Renal cortical epithelial cell (primary cell): ENCODE results near the gene NUCB1. TPM values are rescaled to one million over a fixed set of nuclear protein-coding genes. Genes with fewer than 3 reads are reported as not detected.
A peak's percentile ranks its signal among the peaks of the same experiment; 100 is the strongest.
"Not testable (repeated sequence)": the region's sequence is repeated elsewhere in the genome, so short reads cannot be mapped to it uniquely, and the experiment has no call there.

Experiments used
- DNase-seq: peaks from one replicate; pipeline ENCODE4 v3.0.0-alpha.2; 2011; ENCODE audit warnings: low read depth
- total RNA-seq: library from RNA; depleted of rRNA; stranded (reverse); fragments of >200 nt; gene quantifications from 2 replicates; pipeline ENCODE4 v1.2.3, GENCODE V29; 2014

The NUCB1 gene
- total RNA-seq, 1 donor from 2014 or later = 287 TPM

GRCh38 chr19:48905664-48906063 is 5.6 kb downstream of the NUCB1 start:
- no peak for DNase-seq

GRCh38 chr19:48906324-48906723 is 6.2 kb downstream of the NUCB1 start:
- no peak for DNase-seq

- no peak for DNase-seq
Observed at GRCh38 chr19:48907671-48908070, 7.6 kb downstream of the NUCB1 start.

GRCh38 chr19:48909424-48910077 is 9.4 kb downstream of the NUCB1 start:
- not testable (repeated sequence) for DNase-seq

GRCh38 chr19:48910803-48911202 is 10.7 kb downstream of the NUCB1 start:
- no peak for DNase-seq

GRCh38 chr19:48913114-48913889 is 13.2 kb downstream of the NUCB1 start:
- no peak for DNase-seq

GRCh38 chr19:48914181-48914580 is 14.1 kb downstream of the NUCB1 start:
- DNase-seq = no peak

GRCh38 chr19:48915757-48916156 is 15.6 kb downstream of the NUCB1 start:
- DNase-seq = no peak

- no peak for DNase-seq
Observed at GRCh38 chr19:48918071-48918470, 18.0 kb downstream of the NUCB1 start.

GRCh38 chr19:48918801-48919247 is 18.7 kb downstream of the NUCB1 start:
- no peak for DNase-seq

GRCh38 chr19:48919271-48919670 is 19.2 kb downstream of the NUCB1 start:
- DNase-seq = not testable (repeated sequence)

- DNase-seq = no peak
Observed at GRCh38 chr19:48920949-48921348, 20.8 kb downstream of the NUCB1 start.

GRCh38 chr19:48921721-48922500 is 21.8 kb downstream of the NUCB1 start:
- no peak for DNase-seq

GRCh38 chr19:48922548-48923490 is 22.7 kb downstream of the NUCB1 start:
- DNase-seq = no peak

GRCh38 chr19:48925240-48925843 is 25.2 kb downstream of the NUCB1 start:
- DNase-seq = peak; percentile 74

- DNase-seq = not testable (repeated sequence)
Observed at GRCh38 chr19:48925890-48926289, 25.8 kb downstream of the NUCB1 start.

GRCh38 chr19:48926909-48927308 is 26.8 kb downstream of the NUCB1 start:
- peak; percentile 96 for DNase-seq

GRCh38 chr19:48927692-48928091 is 27.6 kb downstream of the NUCB1 start:
- DNase-seq = not testable (repeated sequence)

GRCh38 chr19:48928164-48929025 is 28.3 kb downstream of the NUCB1 start:
- no peak for DNase-seq

GRCh38 chr19:48933382-48933932 is 33.3 kb downstream of the NUCB1 start, which contains the start of gene DHDH:
DHDH (plus strand) TSS chr19:48933699; CDS start chr19:48933722, 23 bp downstream.
- peak; percentile 71 for DNase-seq
